Chondrocyte (in vitro differentiated cells): ENCODE data around the gene SERGEF. TPM values are rescaled to one million over a fixed set of nuclear protein-coding genes. Genes with fewer than 3 reads are reported as not detected.

Source experiments
- DNase-seq: peaks from one replicate; pipeline ENCODE4 v3.0.0; 2021; ENCODE audit warnings: mixed read lengths, low spot score
- H3K27ac Mint-ChIP-seq: one replicate; pipeline ENCODE4 v1.8.0; 2021; ENCODE audit warnings: mild to moderate bottlenecking, moderate library complexity, mixed read lengths; ENCODE audit not compliant: unreplicated experiment
- H3K27me3 Mint-ChIP-seq: 2 replicates; pipeline ENCODE4 v1.8.0; 2021; ENCODE audit warnings: low read depth, mixed read lengths
- H3K36me3 Mint-ChIP-seq: 2 replicates; pipeline ENCODE4 v1.8.0; 2021; ENCODE audit warnings: low read depth, mixed read lengths
- H3K4me1 Mint-ChIP-seq: 2 replicates; pipeline ENCODE4 v1.8.0; 2021; ENCODE audit warnings: low read depth, mild to moderate bottlenecking, mixed read lengths
- H3K4me3 Mint-ChIP-seq: one replicate; pipeline ENCODE4 v1.8.0; 2021; ENCODE audit warnings: mild to moderate bottlenecking, moderate library complexity, mixed read lengths; ENCODE audit not compliant: unreplicated experiment
- H3K9me3 Mint-ChIP-seq: 2 replicates; pipeline ENCODE4 v1.8.0; 2021; ENCODE audit warnings: low read depth, mixed read lengths
- CTCF ChIP-seq: fragments of 200-600 bp; sonication (generic); IDR thresholded peaks from 2 replicates; pipeline ENCODE4 v1.5.0; 2021; ENCODE audit warnings: antibody characterized with exemption, mild to moderate bottlenecking, moderate library complexity
- total RNA-seq: library from RNA; stranded (reverse); gene quantifications from 3 replicates; pipeline ENCODE4 v1.2.1, GENCODE V29; 2021

Gene SERGEF
- total RNA-seq, 1 donor from 2014 or later, result 37.6 TPM

- H3K9me3 Mint-ChIP-seq, result no peaks in the 10 kb centered on the region
- no peaks in the 10 kb centered on the region for H3K4me1 Mint-ChIP-seq
- TF ChIP-seq CTCF, result no peak
- no peak overlapping the region for H3K27ac Mint-ChIP-seq
- H3K4me3 Mint-ChIP-seq, result no peak overlapping the region
- peaks cover 17% of the 10 kb centered on the region for H3K27me3 Mint-ChIP-seq
- DNase-seq, result peak; percentile 55
- H3K36me3 Mint-ChIP-seq, result no peaks in the 10 kb centered on the region
Measured at GRCh38 chr11:17741487-17741886, 271.4 kb downstream of the SERGEF start.

- TF ChIP-seq CTCF, result no peak
- no peak for DNase-seq
- Mint-ChIP-seq H3K27ac (no peak overlapping the region), H3K4me1 (no peaks in the 10 kb centered on the region), H3K9me3 (no peaks in the 10 kb centered on the region), H3K36me3 (no peaks in the 10 kb centered on the region), H3K4me3 (no peak overlapping the region), H3K27me3 (peaks cover 14% of the 10 kb centered on the region)
Measured at GRCh38 chr11:17740649-17741235, 272.1 kb downstream of the SERGEF start.

- Mint-ChIP-seq H3K27ac (no peak overlapping the region), H3K27me3 (peaks cover 11% of the 10 kb centered on the region), H3K4me1 (no peaks in the 10 kb centered on the region), H3K36me3 (no peaks in the 10 kb centered on the region), H3K9me3 (no peaks in the 10 kb centered on the region), H3K4me3 (no peak overlapping the region)
- DNase-seq, result no peak
- TF ChIP-seq CTCF, result no peak
Measured at GRCh38 chr11:17739945-17740338, 272.9 kb downstream of the SERGEF start.

- Mint-ChIP-seq H3K9me3 (no peaks in the 10 kb centered on the region), H3K36me3 (no peaks in the 10 kb centered on the region), H3K27ac (no peak overlapping the region), H3K27me3 (peaks cover 12% of the 10 kb centered on the region), H3K4me3 (no peak overlapping the region), H3K4me1 (peaks cover 4% of the 10 kb centered on the region)
- no peak for DNase-seq
- no peak for TF ChIP-seq CTCF
Measured at GRCh38 chr11:17738151-17738973, 274.5 kb downstream of the SERGEF start.

Other genes starting within 250 kb of the SERGEF start
- 0.99 to 6.4 TPM (median 5.0 TPM) in 3 replicates for gene TPH1, start 33.2 kb upstream of the SERGEF start, total RNA-seq
- gene SAAL1, start 93.0 kb upstream of the SERGEF start, total RNA-seq, result 12.1 to 13.2 TPM (median 12.2 TPM) in 3 replicates
- gene MRGPRX3, start 119.5 kb upstream of the SERGEF start, total RNA-seq, result not detected in 3 replicates
- not detected in 3 replicates for gene MRGPRX4, start 159.8 kb upstream of the SERGEF start, total RNA-seq
- gene SAA4, start 223.8 kb upstream of the SERGEF start, total RNA-seq, result not detected in 3 replicates
- not detected in 3 replicates for gene SAA2, start 235.6 kb upstream of the SERGEF start, total RNA-seq